HG03095 (cell line): Measurements from ENCODE around the gene ACOXL.

Experiments used
- ATAC-seq: cut with Tn5 transposase; IDR thresholded peaks from one replicate; pipeline ENCODE4 v1.9.1; 2021; ENCODE audit warnings: moderate library complexity; ENCODE audit not compliant: unreplicated experiment

The ACOXL gene

DNA sequence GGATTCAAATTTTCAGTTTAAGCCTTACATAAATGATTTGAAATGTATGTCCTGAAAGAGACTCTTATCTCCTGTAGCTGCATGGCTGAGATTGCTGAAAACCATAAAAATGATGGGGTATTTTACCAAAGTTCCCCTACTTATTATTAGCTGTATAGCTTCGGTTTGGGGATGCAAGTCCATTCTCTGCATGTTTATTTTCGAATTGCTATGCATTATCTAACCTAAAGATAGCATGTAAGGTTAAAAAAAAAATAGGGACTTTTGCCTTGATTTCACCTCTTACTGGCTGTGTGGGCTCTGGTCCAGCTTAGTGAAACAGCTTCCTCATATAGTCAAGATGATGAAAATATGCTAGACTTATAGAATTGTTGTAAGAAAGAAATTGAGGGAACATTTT lies 14.0 kb upstream of the ACOXL start:
- no peak for ATAC-seq

DNA sequence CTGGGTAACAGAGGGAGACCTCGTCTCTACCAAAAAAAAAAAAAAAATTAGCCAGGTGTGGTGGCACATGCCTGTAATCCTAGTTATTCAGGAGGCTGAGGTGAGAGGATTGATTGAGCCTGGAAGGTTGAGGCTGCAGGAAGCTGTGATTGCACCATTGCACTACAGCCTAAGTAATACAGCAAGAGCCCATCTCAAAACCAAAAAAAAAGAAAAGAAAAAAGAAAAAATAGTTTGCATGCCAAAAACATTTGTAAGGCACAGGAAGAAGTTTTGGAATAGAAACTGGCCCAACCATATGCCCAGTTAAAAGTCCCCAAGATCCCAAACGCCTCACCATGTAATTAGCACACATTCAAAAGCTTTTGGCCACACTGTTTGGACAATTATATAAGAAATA lies 13.4 kb upstream of the ACOXL start:
- no peak for ATAC-seq

DNA sequence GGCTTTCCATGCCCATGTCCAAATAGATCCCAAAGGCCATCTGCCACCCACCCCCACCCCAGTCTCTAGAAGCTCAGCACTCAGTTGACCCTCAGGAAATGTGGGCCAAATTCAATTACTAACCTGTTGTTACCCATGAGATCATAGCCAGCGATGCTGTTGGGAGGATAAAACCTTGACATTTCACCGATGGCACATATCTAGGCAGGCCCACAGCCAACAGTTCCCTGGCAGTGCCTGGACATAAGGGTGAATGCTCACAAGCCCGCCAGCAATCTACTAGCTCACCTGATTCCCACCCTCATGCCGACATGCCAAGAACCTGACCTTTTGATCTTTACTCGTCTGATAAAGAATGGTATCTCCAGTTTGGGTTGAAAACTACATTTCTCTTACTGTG lies 11.8 kb upstream of the ACOXL start:
- no peak for ATAC-seq

DNA sequence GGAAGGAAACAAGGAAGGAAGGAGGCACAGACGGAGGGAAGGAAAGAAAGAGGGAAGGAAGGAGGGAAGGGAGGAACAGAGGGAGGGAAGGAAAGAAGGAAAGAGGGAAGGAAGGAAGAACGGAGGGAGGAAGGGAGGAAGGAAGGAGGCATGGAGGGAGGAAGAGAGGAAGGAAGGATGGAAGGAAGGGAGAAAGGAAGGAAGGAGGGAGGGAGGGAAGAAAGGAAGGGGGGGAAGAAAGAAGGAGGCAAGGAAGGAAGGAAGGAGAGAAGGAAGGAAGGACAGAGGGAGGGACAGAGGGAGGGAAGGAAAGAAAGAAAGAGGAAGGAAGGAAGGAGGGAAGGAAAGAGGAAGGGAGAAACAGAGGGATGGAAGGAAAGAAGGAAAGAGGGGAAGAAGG lies 7.6 kb upstream of the ACOXL start:
- ATAC-seq: no peak

DNA sequence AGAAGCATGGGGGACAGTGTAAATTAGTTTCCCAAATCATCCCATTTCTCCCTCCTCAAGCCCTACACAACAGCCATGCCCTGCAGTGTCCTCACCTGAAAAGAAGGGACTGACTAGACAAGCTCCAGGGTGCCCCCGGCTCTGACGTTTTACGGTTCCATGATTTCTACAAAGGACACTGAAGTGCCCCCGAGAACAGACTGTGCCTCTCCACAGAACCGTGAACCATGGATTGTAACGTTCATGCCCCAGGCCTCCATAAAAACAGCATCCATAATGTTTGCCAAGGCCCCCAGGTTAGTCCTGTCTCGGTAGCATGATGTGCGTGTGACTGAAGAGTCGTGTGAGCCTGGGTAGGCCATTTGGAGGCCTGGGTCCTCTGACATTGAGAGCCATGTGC lies 7.0 kb upstream of the ACOXL start:
- ATAC-seq: no peak

DNA sequence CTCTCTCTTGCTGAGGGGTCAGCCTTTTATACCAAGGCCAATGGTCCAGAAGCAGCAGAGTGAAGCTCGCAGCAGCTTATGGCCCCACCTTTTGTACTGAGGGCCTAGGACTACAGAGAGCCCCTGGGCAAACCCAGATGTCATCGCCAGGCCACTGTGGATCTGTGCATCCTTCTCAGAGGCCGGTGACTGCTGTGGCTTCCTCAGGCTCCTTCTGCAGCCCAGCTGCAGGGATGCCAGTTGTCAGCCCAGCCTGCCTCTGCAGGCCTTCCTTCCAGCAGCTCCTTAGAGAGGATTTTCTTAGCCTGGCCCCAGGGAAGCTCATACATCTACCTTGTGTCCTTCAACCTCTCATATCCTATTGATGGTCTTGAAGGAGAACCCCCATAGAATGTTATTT lies 6.5 kb upstream of the ACOXL start:
- ATAC-seq: no peak

DNA sequence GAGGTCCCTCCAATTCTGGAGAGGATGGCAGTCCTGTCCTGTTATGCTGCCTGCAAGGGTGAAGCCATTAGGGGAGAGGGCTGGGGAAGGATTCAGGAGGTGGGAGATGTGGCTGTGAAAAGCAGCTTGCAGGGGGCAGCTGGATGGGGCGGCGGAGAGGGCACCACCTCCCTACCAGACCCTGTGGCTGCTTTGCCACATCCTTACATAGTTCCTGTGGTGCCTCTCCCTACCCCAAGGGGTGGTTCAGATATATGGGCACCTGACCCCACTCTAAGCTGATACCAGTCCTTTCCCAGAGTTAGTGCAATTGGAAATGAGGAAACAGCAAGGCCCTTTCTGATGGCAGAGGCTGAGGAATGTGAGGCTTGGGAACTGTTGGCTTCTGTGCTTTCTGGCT lies 6.1 kb upstream of the ACOXL start:
- no peak for ATAC-seq

DNA sequence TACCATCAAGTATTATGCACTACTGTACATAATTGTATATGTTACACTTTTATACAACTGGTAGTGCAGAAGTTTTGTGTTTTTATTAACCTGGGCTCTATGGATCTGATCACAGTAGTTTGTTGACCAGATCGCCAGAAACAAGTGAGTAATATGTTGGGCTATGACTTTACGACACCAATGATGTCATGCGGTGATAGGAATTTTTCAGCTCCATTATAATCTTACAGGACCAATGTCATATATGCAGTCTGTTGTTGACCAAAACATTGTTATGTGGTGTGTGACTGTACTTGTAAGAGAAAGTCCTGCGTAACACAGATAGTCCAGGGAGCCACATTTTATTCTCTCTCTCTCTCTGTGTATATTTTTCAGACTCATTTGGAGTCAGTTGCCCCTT lies 4.5 kb upstream of the ACOXL start:
- ATAC-seq: no peak

DNA sequence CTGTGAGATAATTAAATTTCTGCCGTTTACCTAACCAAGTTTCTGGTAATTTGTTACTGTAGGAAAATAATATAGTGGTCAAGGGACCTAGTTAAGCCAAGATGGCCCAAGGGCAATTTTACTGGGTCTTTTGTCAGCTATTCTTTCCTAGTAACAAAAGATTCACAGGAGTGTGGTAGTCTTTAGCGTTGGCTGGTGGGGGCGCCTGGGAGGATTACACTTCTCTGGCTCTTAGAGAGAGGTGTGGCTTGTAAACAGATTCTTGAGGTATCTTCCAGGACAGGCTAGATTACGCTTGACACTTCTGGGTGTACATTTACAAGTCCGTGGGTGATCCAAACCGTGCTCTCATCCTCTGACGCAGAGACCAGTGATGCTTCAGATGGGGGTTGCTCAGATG lies 3.3 kb upstream of the ACOXL start:
- no peak for ATAC-seq

DNA sequence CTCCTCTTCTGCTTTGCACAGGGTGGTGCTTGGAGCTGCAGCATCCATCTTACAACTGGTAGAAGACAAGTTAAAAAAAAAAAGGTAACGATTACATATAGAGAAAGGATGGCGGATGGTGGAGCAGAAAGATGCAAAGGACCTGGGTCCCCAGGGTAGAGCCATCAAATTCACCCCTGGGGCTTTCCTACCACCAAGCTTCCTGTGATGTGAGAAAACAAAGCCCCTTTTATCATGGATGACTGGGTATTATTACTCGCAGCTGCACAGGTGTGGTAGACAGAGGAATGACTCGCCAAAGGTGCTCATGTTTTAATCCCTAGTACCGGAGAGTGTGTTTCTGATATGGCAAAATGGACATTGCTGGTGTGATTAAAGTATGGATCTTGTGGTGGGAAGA lies 1.3 kb upstream of the ACOXL start:
- ATAC-seq: no peak

DNA sequence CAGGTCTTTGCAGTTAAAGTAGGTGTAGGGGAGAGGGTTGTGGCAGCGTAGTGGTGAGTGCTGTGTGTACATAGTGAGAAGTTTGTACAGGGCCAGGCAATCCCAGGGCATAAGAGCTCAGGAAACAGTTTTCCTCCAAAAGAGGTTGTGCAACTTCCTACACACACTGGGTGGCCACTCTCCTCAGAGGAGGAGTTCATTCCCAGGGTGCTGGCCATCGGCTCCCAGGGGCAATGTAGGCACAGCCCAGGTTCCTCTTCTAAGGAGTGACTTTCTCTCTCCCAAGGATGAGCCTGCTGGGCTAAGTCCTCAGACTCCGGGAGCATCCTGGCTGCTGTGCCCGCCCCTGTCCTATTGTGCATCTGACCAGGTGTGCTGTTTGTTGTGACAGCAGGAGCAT lies 3.0 kb downstream of the ACOXL start:
- no peak for ATAC-seq

DNA sequence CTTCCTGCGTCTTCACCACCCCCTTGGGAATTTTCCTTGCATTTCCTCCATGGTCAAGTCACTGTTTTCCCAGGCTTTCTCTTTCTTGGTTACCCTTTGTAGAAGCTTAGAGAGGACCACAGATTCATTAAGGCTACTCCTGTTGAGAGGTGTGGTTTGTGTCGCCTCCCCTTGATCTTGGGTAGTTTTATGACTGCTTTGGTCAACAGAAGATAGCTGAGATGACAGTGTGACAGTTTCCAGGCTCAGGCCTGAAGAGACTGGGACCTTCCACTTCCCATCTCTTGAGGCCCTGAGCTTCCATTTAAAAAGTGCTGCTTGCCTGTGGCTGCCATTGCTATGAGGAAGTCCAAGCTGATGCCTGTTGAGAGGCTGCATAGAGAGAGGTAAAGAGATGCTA lies 5.4 kb downstream of the ACOXL start:
- no peak for ATAC-seq

DNA sequence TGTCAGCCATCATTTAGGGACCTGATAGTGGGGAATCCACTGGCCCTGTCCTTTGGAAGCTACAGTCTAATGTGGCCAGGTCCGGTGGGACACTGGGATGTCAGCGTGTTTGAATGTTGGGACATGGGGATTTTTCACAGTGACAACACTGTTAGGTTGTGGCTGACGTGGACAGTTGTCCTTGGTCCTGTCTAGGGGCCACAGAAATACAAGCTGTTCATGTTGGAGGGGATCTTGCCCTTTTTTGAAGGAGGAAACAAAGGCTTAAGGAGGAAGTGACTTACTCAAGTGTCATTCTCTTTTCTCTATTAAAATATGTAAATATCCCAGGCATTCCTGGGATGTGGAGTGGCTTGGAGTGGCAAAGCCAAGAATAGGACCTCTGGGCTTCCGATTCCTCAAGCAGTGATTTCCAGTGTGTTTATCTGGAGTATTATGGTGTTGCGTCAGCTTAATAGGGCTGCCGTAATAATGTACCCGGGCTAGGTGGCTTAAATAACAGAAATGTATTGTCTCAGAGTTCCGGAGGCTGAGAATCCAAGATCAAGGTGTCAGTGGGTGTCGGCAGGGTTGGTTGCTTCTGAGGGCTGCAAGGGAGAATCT lies 8.5 kb downstream of the ACOXL start:
- ATAC-seq: no peak

DNA sequence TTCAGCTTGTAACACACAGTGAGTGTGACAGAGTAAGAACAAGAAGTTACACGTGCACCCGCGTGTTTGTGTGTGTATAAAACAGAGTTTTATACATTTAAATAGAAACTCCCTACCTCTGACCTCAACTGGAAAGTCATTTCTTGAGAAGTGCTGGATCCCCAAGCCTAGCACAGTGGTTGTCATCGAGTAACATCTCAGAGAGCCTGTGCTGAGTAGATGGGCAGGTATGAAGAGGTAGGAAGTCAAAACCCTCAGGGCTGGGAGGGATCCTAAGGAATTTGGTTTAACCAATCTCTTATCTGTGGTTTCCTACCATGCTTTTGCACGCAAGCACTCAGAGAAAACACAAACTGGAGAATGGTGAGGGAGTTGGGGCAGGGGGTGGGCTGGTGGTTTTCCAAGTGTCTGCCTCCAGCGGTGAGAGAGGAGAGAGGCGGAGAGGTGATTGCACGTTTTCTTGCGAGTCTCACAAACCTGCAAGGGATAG lies 9.2 kb downstream of the ACOXL start:
- no peak for ATAC-seq

DNA sequence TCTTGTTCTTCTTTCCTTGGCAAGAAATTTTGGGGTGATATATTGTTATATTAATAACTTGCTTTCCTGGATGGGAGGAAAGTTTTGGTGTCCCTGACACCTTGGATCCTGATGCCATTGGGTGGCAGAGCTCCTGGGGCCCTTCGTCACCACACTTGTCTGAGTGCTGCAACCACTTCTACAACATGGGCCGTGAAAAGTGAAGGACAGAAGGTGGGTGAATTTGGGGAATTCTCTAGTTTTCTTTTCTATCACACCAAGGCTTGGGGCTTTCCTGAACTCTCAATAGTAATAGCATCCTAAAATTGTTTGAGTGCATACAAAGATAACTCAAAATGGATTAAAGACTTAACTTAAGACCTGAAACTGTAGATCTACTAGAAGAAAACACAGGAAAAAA lies 10.0 kb downstream of the ACOXL start:
- no peak for ATAC-seq

DNA sequence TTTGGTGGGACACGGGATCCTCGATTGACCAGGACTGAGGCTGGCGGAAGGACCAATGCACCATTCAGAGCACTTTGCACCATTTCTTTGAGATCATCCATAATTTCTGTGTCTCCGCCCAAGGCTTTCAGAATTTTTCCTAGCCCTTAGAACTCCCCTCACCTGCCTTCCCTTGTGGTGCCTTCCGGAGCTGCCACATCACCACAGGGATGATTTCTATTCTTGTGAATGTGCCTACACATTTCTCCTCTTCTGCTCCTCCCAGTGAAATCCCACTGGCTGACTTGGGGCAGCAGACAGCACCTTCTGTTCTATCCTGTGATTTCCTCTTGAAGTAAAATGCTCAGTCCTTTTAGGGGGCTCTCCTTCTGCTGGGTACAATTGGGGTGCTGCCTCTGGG lies 11.2 kb downstream of the ACOXL start:
- ATAC-seq: no peak

DNA sequence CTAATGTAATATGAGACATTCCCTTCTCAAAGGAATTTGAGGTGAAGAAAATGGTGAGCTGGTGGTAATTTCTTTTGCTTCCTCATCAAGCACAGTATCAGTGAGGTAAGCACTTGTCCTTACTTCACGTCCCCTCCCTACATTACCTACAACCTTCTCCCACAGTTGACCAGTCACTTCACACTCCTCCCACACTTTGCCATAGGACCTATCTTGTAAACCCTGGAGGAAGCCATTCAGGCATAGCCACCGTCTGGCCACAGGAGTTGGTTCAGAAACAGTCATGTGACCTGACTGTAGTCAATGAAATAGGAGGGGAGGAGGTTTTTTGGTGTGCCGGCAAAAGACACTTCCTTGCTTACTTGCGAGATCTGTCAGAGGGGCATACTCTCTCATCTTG lies 12.1 kb downstream of the ACOXL start:
- ATAC-seq: no peak

DNA sequence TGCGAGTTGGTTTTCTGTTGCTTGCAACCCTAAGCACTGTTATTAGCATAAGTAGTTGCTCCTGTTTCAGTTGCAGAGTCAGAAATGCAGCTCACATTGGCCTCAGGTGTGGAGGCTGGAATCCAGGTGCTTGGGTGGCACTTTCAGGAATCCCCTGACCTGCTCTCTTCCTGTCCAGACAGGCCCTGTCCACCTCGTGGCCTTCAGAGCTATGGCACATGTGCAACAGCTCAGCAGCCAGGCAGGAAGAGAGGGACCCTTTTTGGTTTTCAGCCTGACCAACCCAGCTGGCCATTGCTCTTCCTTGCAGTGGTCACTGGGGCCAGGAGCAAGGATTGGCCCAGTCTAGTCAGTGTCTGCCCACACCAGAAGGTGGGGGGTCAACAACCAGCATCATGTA lies 12.7 kb downstream of the ACOXL start:
- no peak for ATAC-seq

DNA sequence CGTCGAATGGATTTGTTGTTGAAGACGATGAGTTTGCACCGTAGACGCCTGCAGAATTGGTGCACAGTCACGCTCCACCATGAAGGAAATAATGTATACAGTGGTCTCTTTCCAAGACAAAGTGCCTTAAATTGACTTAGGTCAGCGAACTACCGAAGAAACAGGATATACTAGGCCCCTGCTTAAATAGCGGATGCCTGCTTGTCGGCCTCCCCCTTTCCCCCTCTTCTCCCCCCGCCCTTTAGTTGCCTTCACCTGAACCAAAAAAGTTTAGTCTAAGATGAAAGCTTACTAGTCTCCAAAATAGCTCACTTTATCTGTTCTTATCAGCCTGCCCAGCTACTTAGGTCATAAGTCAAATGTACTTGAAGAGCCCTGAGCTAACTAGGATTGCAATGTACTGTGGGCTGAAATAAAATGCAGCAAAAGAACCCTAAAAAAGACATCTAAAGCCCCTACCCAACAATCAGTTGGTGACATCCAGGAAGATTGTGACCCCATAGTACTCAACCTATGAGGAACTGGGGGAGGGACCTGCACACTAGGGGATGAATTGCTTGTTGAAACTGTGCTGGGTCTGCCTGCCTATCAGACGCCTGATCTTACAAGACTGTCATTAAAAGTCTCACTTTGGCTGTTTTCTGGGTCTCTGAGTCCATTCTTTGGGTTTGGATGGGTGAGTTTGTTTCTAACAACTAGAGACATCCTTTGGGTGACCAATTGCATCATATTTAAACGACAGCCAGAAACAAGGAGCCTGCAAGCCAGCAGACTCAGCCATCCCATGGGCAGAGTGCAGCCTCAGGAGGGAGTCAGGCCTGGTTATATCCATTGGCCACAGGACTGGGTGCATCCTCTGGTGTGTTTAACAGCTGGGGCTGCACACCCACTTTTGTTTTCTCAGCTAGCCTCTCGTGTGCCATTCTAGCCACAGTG lies 14.5 kb downstream of the ACOXL start:
- no peak for ATAC-seq

DNA sequence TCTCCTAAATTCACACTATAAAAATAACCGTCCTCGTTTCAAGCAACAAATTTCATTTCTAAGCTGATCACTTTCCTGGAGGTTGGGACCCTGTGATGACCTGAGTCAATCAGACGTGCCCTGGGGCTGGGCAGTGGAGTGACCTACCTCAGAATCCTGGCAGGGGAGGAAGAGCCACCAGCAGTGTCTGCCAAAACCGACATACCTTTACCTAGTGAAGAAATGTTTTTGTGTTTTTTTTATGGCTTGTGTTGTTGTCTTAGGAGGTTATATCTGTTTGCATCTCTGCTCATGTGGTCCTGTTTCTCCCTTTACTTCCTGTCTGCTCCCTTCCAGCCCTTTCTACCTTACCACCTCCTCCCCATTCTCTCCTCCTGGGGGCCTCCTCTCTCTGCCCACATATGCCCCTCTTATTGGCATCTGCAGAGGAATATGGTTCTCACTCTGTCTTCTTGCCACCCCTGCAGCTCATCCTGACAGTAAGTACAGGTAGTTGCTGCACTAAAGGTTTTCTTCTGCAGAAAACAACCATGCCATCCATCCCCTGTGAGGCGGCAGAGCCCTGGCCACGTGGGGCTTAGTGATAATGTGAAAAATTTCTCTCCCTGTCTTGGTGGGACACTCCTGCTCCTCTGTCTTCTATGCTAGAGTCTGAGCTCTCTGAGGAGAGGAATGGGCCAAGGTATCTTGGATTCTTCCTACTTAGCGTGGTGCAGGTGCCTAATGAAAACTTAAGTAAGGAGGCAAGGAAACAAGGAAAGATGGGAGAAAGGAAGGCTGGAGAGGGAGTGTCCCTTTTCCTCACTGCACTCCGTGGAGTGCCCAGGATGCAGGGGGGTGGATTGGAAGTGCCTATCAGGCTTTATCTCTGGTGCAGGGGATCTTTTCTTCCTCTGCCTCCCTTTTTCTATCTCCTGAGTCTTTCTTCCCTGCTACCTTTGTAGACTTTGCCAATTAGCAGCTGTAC lies 15.4 kb downstream of the ACOXL start:
- no peak for ATAC-seq

DNA sequence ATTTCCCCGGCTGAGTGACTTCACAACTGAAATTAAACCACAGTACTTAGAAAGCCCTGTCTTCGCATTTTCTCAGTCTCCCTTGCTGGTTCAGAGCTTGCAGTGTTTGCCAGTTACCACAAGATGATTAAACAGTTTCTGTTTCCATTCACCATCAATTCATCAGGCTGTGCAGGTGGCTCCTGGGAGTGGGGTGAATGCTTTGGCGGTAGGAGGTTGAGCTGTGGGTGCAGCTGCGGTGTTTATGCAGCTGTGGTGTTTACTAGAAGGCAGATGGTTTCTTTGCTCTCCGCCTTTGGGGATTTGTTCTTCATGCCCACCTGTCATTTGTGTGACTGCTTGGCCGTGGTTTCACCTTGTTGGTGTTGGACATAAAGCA lies 16.1 kb downstream of the ACOXL start:
- peak; percentile 98 for ATAC-seq
